ENCODE measurements around the gene PTGES3L.

PTGES3L gene

GRCh38 chr17:42979511-42980273, at the start of gene PTGES3L:
Gene PTGES3L, minus strand, starts transcription at chr17:42980080. Its CDS starts 27 bp downstream, at chr17:42980053.
- no peak for DNase-seq (ENCODE audit: low spot score)

DNA sequence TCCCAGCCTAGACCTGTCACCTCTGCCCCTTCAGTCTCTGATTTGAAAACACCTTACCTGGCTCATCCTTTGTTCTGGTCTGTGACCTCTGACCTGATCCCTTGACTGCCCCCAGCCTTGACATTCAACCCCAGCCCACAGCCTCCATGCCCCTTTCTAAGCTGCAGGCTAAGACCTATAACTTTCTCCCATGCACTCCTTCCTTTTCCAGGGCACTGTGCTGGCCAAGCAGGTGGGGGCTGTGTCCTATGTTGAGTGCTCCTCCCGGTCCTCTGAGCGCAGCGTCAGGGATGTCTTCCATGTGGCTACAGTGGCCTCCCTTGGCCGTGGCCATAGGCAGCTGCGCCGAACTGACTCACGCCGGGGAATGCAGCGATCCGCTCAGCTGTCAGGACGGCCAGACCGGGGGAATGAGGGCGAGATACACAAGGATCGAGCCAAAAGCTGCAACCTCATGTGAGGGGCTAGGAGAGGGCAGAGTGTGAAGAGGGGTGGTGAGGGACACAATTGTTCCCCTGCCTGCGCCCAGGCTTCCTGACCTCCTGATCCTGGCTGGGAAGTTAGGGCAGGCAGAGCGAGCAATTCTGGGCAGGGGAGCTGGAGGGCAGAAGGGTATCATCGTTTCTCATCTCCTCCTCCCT, 48.5 kb upstream of the PTGES3L start:
- no peak for DNase-seq (ENCODE audit: low spot score)

DNA sequence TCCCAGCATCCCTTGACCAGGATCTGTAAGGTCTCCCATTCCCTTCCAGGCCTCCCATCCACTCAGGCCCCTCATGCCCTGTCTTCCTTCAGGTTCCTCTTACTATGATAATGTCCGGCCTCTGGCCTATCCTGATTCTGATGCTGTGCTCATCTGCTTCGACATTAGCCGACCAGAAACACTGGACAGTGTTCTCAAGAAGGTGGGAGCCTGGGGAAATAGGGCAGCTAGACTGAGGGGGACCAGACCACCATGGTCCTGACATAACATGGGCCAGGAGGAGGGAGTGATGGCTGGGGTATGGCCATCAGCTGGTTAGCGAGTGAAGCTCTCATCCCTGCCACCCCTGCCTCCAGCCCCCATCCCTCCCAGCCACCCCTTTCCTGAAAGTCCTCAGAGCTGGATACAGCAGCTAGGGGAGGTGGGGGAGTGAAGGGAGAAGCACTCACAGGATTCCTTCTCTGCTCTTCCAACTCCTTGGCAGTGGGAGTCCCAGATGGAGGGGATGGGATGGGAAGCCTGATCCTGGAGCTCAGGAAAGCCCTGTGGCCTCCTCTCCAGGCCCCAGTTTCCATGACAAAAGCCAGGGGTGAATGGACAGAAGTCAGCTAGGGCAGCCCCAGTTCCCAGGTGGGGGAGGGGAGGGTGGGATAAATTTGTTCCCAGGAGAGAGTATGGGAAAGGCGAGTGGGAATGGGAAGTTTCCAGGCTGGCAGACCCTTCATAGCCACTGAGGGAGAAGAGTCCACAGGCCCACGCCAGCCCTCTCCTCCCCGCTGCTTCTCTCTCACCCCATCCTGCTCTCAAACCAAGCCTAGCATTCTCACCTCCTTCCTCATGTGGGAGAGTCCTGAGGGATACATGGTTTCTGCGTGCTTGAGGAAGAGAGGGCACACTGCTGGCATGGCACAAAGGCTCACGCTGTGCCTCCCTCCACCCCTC, 47.5 kb upstream of the PTGES3L start:
- DNase-seq (ENCODE audit: low spot score) = no peak

DNA sequence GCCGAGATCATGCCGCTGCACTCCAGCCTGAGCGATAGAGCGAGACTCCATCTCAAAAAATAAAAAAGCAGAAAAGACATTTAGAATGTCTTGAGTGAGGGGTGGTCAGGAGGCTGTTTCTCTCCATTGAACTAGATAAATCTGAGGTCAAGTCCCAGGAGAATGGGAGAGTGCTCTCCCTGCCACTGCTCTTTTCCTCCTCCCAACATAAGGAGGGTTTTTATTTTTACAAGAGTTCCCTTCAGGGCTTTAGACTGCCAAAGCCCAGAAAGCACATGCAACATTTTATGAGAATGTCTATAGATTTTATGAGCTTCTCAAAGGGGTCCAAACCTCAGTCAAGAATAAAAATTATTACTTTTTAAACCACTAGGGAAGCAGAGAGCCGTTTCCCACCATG, 46.7 kb upstream of the PTGES3L start:
- DNase-seq (ENCODE audit: low spot score) = no peak

- DNase-seq (ENCODE audit: low spot score) = no peak
These were observed 46.1 kb upstream of the PTGES3L start for GRCh38 chr17:43025766-43026537.

DNA sequence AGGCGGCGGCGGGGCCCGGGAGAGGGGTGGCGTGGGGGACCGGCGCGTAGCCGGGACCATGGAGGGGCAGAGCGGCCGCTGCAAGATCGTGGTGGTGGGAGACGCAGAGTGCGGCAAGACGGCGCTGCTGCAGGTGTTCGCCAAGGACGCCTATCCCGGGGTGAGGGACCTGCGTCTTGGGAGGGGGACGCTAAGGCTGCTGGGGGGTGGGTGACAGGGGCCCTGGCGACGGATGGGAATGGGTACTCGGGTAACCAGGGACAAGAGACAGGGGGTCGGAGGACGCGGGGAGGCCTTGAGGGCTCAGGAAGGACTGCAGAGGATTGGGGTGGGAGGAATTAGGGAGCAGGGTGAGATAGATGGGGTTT, 45.4 kb upstream of the PTGES3L start:
- DNase-seq (ENCODE audit: low spot score) = no peak

- DNase-seq (ENCODE audit: low spot score) = peak; percentile 96
These were observed 44.8 kb upstream of the PTGES3L start, which contains the start of gene RND2 for GRCh38 chr17:43024407-43025289. Gene RND2, plus strand, starts transcription at chr17:43025231. Its CDS starts 117 bp downstream, at chr17:43025348.

DNA sequence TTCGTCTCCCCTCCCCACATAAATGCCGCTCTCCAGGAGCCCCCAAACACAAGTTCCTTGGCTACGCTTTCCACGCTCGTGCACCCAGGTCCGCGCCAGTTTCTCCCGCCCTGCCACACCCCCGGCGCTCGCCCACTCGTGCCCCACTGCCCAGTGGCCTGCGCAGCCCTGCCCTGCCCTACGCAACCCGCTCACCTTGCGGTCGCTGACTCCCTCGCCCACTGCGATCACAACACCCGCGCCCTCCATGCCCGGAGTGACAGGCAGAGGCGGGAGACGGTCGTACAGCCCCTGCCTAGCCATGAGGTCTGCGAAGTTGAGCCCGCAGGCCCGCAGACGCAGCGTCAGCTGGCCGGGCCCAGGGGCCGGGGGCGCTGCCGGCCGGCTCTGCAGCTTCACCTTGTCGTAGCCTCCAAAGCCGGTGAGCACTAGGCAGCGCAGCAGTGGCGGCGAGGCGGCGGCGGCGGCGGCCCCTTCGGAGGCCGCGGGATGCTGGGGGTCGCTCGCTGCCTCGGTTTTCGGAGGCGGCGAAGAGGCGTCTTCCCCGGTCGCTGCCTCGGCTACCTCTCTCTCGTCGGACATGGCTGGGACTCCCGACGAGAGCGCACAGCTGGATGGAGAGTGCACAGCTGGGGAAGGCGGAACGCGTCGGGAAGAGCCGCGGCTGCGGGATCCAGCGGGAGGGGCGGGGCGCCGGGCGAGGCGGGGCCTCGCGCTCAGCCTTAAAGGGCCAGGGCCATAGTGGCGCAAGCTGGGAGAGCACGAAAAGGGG, 42.0 kb upstream of the PTGES3L start, which contains the start of gene VAT1:
Gene VAT1 (minus strand): TSS at position 645 of the 772 bp plus-strand sequence. CDS start 63 bp downstream, at position 582.
- DNase-seq (ENCODE audit: low spot score) = peak; percentile 70

- peak; percentile 52 for DNase-seq (ENCODE audit: low spot score)
These were observed 41.2 kb upstream of the PTGES3L start for GRCh38 chr17:43020789-43021740.

- DNase-seq (ENCODE audit: low spot score) = no peak
These were observed 40.2 kb upstream of the PTGES3L start for GRCh38 chr17:43020030-43020621.

GRCh38 chr17:43019418-43019817, 39.5 kb upstream of the PTGES3L start:
- DNase-seq (ENCODE audit: low spot score) = no peak

- no peak for DNase-seq (ENCODE audit: low spot score)
These were observed 39.1 kb upstream of the PTGES3L start for GRCh38 chr17:43018932-43019331.

GRCh38 chr17:43018008-43018853, 38.4 kb upstream of the PTGES3L start:
- DNase-seq (ENCODE audit: low spot score) = peak; percentile 69

GRCh38 chr17:43016216-43016615, 36.3 kb upstream of the PTGES3L start:
- DNase-seq (ENCODE audit: low spot score) = no peak

DNA sequence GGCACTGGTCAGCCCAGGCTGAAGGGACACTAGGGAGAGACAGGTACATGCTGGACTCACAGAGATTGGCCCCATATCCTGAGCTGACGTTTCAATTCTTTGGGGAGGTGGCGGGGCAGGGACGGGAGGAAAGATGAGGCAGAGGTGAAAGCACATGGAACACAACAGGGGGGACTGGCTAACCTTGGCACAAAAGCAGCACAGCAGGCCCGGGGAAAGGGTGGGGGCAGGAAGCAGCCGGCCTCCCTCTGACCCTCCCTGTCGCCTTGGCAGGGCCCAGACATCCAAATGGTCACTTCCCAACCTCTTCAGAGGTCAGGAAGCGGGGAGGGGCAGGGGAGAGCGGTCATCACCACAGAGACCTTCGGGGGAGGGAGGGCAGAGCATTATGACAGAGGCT, 35.7 kb upstream of the PTGES3L start:
- no peak for DNase-seq (ENCODE audit: low spot score)

DNA sequence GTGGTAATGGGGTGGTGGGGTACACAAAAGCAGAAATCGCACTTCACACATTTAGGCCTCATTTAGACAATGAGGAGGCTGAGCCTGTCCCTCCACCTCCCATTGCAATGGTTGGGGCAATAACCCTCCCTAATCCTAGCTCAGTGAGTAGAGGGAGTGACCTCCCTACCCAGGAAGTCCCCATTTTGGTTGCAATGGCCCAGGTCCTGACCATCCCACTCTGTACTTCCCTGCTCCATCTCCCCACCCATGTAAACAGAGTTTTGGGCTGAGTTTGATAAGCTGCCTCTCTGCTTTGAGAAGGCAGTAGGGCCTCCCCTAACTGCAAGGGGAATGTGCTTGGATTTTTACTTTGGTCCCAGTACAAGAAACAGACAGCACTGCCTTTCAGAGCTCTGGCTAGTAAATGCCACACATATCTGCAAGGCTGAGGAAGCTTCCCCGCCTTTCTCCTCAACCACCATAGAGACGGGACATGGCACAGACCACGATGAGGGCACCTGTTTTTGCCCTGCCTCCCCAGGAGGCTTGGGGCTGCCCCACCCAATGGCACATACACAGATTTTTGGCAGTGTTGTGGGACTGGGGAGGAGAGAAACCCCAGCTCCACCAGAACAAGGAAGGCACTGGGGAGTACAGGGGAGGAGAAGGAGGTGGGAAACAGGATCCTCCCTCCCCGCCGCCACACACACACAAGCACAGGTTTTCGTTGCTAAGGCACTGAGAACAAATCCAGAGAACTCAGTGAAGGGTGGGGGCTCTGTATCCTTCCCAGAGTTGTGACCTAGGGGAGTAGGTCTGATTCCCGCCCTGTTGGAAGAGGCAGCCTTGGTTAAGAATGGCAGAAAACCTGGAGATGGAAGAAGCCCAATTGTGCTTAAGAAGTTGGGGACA, 35.0 kb upstream of the PTGES3L start:
- DNase-seq (ENCODE audit: low spot score) = no peak
